ENCODE results near the gene SMCO1. TPM values are rescaled to one million over a fixed set of nuclear protein-coding genes. Genes with fewer than 3 reads are reported as not detected.
"Not testable (repeated sequence)": the region's sequence is repeated elsewhere in the genome, so short reads cannot be mapped to it uniquely, and the experiment has no call there.

Gene SMCO1
- total RNA-seq, 3 donors from 2014 or later (not counting 1 experiment from before 2014, with no cell fraction given) = not detected

- WGBS (ENCODE audit: insufficient coverage) = 21% methylated on average over 3 of the region's 3 CpGs
- DNase-seq = no peak
- no peak overlapping the region for H3K27ac Mint-ChIP-seq
Measured at GRCh38 chr3:196554205-196554604, 39.1 kb upstream of the SMCO1 start.

GRCh38 chr3:196553551-196553950, 38.4 kb upstream of the SMCO1 start:
- Histone ChIP-seq H3K27me3 (ENCODE audit: control insufficient read depth, insufficient read depth, low read length) (no peaks in the 10 kb centered on the region), H3K4me1 (ENCODE audit: control insufficient read depth, insufficient read depth, low read length) (no peaks in the 10 kb centered on the region), H3K27ac (ENCODE audit: low read length) (no peak overlapping the region), H3K36me3 (ENCODE audit: control insufficient read depth, insufficient read depth, low read length) (peaks cover 4% of the 10 kb centered on the region), H3K9me3 (ENCODE audit: control insufficient read depth, insufficient read depth, low read length) (peaks cover 4% of the 10 kb centered on the region), H3K4me3 (ENCODE audit: low read length) (no peak overlapping the region)
- WGBS (ENCODE audit: insufficient coverage) = 97% methylated on average over 9 of the region's 9 CpGs
- Mint-ChIP-seq H3K4me3 (no peak overlapping the region), H3K27ac (no peak overlapping the region), H3K27me3 (ENCODE audit: low read depth in 2 of 2) (no peaks in the 10 kb centered on the region), H3K9me3 (no peaks in the 10 kb centered on the region), H3K36me3 (no peaks in the 10 kb centered on the region), H3K4me1 (peaks cover 6 to 12% of the 10 kb centered on the region in 2 donors)
- ATAC-seq = no peak
- intact Hi-C loops (cut with micrococcal nuclease) = no loop called here
- no peak for TF ChIP-seq CTCF (IDR thresholded peaks at IDR 0.05)
- DNase-seq = no peak

More at GRCh38 chr3:196554205-196554604, 39.1 kb upstream of the SMCO1 start:
- H3K4me1 Mint-ChIP-seq = peaks cover 6 to 12% of the 10 kb centered on the region in 2 donors
- Histone ChIP-seq H3K9me3 (ENCODE audit: control insufficient read depth, insufficient read depth, low read length) (peaks cover 4% of the 10 kb centered on the region), H3K36me3 (ENCODE audit: control insufficient read depth, insufficient read depth, low read length) (peaks cover 9% of the 10 kb centered on the region), H3K4me3 (ENCODE audit: low read length) (no peak overlapping the region), H3K27me3 (ENCODE audit: control insufficient read depth, insufficient read depth, low read length) (no peaks in the 10 kb centered on the region), H3K4me1 (ENCODE audit: control insufficient read depth, insufficient read depth, low read length) (no peaks in the 10 kb centered on the region), H3K27ac (ENCODE audit: low read length) (no peak overlapping the region)
- H3K4me3 Mint-ChIP-seq = no peak overlapping the region
- ATAC-seq = no peak
- no peaks in the 10 kb centered on the region for H3K9me3 Mint-ChIP-seq
- no peaks in the 10 kb centered on the region for H3K36me3 Mint-ChIP-seq
- no peak for TF ChIP-seq CTCF (IDR thresholded peaks at IDR 0.05)
- no peaks in the 10 kb centered on the region for H3K27me3 Mint-ChIP-seq (ENCODE audit: low read depth in 2 of 2)
- intact Hi-C loops (cut with micrococcal nuclease) = no loop called here

GRCh38 chr3:196552253-196552652, 37.1 kb upstream of the SMCO1 start:
- no peaks in the 10 kb centered on the region for H3K4me1 ChIP-seq (ENCODE audit: control insufficient read depth, insufficient read depth, low read length)
- no peak for TF ChIP-seq CTCF (IDR thresholded peaks at IDR 0.05)
- Mint-ChIP-seq H3K27me3 (ENCODE audit: low read depth in 2 of 2) (no peaks in the 10 kb centered on the region), H3K4me1 (peaks cover 6 to 12% of the 10 kb centered on the region in 2 donors), H3K4me3 (no peak overlapping the region), H3K36me3 (no peaks in the 10 kb centered on the region), H3K27ac (no peak overlapping the region), H3K9me3 (no peaks in the 10 kb centered on the region)
- no peaks in the 10 kb centered on the region for H3K27me3 ChIP-seq (ENCODE audit: control insufficient read depth, insufficient read depth, low read length)
- DNase-seq = no peak
- no peak overlapping the region for H3K27ac ChIP-seq (ENCODE audit: low read length)
- ATAC-seq = no peak
- 100% methylated on average over 1 of the region's 5 CpGs for WGBS (ENCODE audit: insufficient coverage)
- H3K4me3 ChIP-seq (ENCODE audit: low read length) = no peak overlapping the region
- intact Hi-C loops (cut with micrococcal nuclease) = no loop called here
- H3K9me3 ChIP-seq (ENCODE audit: control insufficient read depth, insufficient read depth, low read length) = peaks cover 4% of the 10 kb centered on the region
- peaks cover 4% of the 10 kb centered on the region for H3K36me3 ChIP-seq (ENCODE audit: control insufficient read depth, insufficient read depth, low read length)

GRCh38 chr3:196550172-196550571, 35.0 kb upstream of the SMCO1 start:
- ATAC-seq; H3K4me3 Mint-ChIP-seq; DNase-seq; H3K36me3 ChIP-seq (ENCODE audit: control insufficient read depth, insufficient read depth, low read length); intact Hi-C loops (cut with micrococcal nuclease); H3K36me3 Mint-ChIP-seq; H3K27me3 Mint-ChIP-seq (ENCODE audit: low read depth in 2 of 2); H3K9me3 ChIP-seq (ENCODE audit: control insufficient read depth, insufficient read depth, low read length); H3K4me1 Mint-ChIP-seq; H3K4me1 ChIP-seq (ENCODE audit: control insufficient read depth, insufficient read depth, low read length); H3K27ac Mint-ChIP-seq; H3K9me3 Mint-ChIP-seq; H3K4me3 ChIP-seq (ENCODE audit: low read length); H3K27me3 ChIP-seq (ENCODE audit: control insufficient read depth, insufficient read depth, low read length); H3K27ac ChIP-seq (ENCODE audit: low read length): not testable (repeated sequence)
- WGBS (ENCODE audit: insufficient coverage) = 84% methylated on average over 3 of the region's 3 CpGs

DNA sequence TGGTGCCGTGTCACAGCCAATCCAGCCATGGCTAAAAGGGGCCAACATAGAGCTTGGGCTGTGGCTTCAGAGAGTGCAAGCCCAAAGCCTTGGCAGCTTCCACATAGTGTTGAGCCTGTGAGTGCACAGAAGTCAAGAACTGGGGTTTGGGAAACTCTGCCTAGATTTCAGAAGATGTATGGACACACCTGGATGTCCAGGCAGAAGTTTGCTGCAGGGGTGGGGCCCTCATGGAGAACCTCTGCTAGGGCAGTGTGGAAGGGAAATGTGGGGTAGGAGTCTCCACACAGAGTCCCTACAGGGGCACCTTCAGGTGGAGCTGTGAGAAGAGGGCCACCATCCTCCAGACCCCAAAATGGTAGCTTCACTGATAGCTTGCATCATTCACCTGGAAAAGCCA, 34.2 kb upstream of the SMCO1 start:
- H3K4me3 ChIP-seq (ENCODE audit: low read length); H3K36me3 ChIP-seq (ENCODE audit: control insufficient read depth, insufficient read depth, low read length); H3K9me3 Mint-ChIP-seq; H3K4me1 ChIP-seq (ENCODE audit: control insufficient read depth, insufficient read depth, low read length); H3K36me3 Mint-ChIP-seq; H3K27ac ChIP-seq (ENCODE audit: low read length); H3K27me3 Mint-ChIP-seq (ENCODE audit: low read depth in 2 of 2); H3K27me3 ChIP-seq (ENCODE audit: control insufficient read depth, insufficient read depth, low read length); ATAC-seq; H3K27ac Mint-ChIP-seq; H3K4me3 Mint-ChIP-seq; intact Hi-C loops (cut with micrococcal nuclease); DNase-seq; H3K4me1 Mint-ChIP-seq; H3K9me3 ChIP-seq (ENCODE audit: control insufficient read depth, insufficient read depth, low read length): not testable (repeated sequence)
- WGBS (ENCODE audit: insufficient coverage) = 97% methylated on average over 1 of the region's 1 CpG
